Measurements from ENCODE around the gene SPANXA2.
"Not testable (repeated sequence)": the region's sequence is repeated elsewhere in the genome, so short reads cannot be mapped to it uniquely, and the experiment has no call there.

Gene SPANXA2

GRCh38 chrX:141589408-141589807 is at the start of gene SPANXA2:
TSS of gene SPANXA2 (plus strand) at chrX:141589708. CDS start at chrX:141589768, 60 bp downstream.
- H3K4me3 ChIP-seq (ENCODE audit: low read depth, low read length): not testable (repeated sequence)

- not testable (repeated sequence) for H3K4me3 ChIP-seq (ENCODE audit: low read depth, low read length)
Measured at GRCh38 chrX:141542551-141542950, 47.0 kb upstream of the SPANXA2 start.

GRCh38 chrX:141584638-141585037 is 4.9 kb upstream of the SPANXA2 start, which contains the start of gene SPANXA1:
TSS of gene SPANXA1 (minus strand) at chrX:141584738. CDS start at chrX:141584678, 60 bp downstream.
- not testable (repeated sequence) for H3K4me3 ChIP-seq (ENCODE audit: low read depth, low read length)

- no peak for TF ChIP-seq CTCF (IDR thresholded peaks at IDR 0.05; ENCODE audit: low read depth, low read length)
- H3K4me3 ChIP-seq (ENCODE audit: low read depth, low read length): no peak overlapping the region
Measured at GRCh38 chrX:141609111-141609510, 19.6 kb downstream of the SPANXA2 start.

- TF ChIP-seq CTCF (IDR thresholded peaks at IDR 0.05; ENCODE audit: low read depth, low read length): no peak
- no peak overlapping the region for H3K4me3 ChIP-seq (ENCODE audit: low read depth, low read length)
Measured at GRCh38 chrX:141619336-141619735, 29.8 kb downstream of the SPANXA2 start.

- TF ChIP-seq CTCF (IDR thresholded peaks at IDR 0.05; ENCODE audit: low read depth, low read length): no peak
Measured at GRCh38 chrX:141632124-141632523, 42.6 kb downstream of the SPANXA2 start.

GRCh38 chrX:141638550-141638949 is 49.0 kb downstream of the SPANXA2 start:
- TF ChIP-seq CTCF (IDR thresholded peaks at IDR 0.05; ENCODE audit: low read depth, low read length): no peak

More at GRCh38 chrX:141632124-141632523, 42.6 kb downstream of the SPANXA2 start:
- no peak overlapping the region for H3K4me3 ChIP-seq (ENCODE audit: low read depth, low read length)

More at GRCh38 chrX:141638550-141638949, 49.0 kb downstream of the SPANXA2 start:
- H3K4me3 ChIP-seq (ENCODE audit: low read depth, low read length): no peak overlapping the region
